Hematopoietic multipotent progenitor cell treated with erythropoietin and hydrocortisone succinate and interleukin-3 and kit ligand, for 4 days (in vitro differentiated cells): Measurements from ENCODE around the gene MOB3A.

Experiments
- DNase-seq: peaks from one replicate; pipeline ENCODE4 v3.0.0-alpha.2; 2015

The MOB3A gene

GRCh38 chr19:2055931-2056836, 39.9 kb downstream of the MOB3A start:
- peak; percentile 71 for DNase-seq

GRCh38 chr19:2054763-2055162, 41.4 kb downstream of the MOB3A start:
- no peak for DNase-seq

GRCh38 chr19:2053601-2054389, 42.3 kb downstream of the MOB3A start:
- DNase-seq, result no peak

GRCh38 chr19:2051773-2052704, 44.1 kb downstream of the MOB3A start:
- peak; percentile 58 for DNase-seq

- peak; percentile 94 for DNase-seq
Observed at GRCh38 chr19:2050991-2051772, 44.9 kb downstream of the MOB3A start, which contains the start of gene MKNK2. Gene MKNK2, minus strand, starts transcription at chr19:2051244. Its CDS starts 393 bp downstream, at chr19:2050851.

GRCh38 chr19:2050349-2050990, 45.7 kb downstream of the MOB3A start:
- peak; percentile 45 for DNase-seq

- DNase-seq, result peak; percentile 77
Observed at GRCh38 chr19:2049741-2050348, 46.3 kb downstream of the MOB3A start.

GRCh38 chr19:2048959-2049740, 47.0 kb downstream of the MOB3A start:
- no peak for DNase-seq

GRCh38 chr19:2048104-2048958, 47.8 kb downstream of the MOB3A start:
- DNase-seq, result peak; percentile 55

- peak; percentile 44 for DNase-seq
Observed at GRCh38 chr19:2047449-2048103, 48.5 kb downstream of the MOB3A start.

- no peak for DNase-seq
Observed at GRCh38 chr19:2047076-2047448, 49.1 kb downstream of the MOB3A start.

GRCh38 chr19:2046046-2046907, 49.8 kb downstream of the MOB3A start:
- DNase-seq, result no peak

- no peak for DNase-seq
Observed at GRCh38 chr19:2045501-2046045, 50.6 kb downstream of the MOB3A start.

GRCh38 chr19:2044709-2045500, 51.2 kb downstream of the MOB3A start:
- no peak for DNase-seq

- peak; percentile 40 for DNase-seq
Observed at GRCh38 chr19:2043961-2044708, 52.0 kb downstream of the MOB3A start.

GRCh38 chr19:2043251-2043641, 52.9 kb downstream of the MOB3A start:
- DNase-seq, result no peak
